HG02970 (cell line): ENCODE data around the gene ATP8A2.

Source experiments
- ATAC-seq: cut with Tn5 transposase; IDR thresholded peaks from one replicate; pipeline ENCODE4 v1.9.1; 2021; ENCODE audit warnings: mild to moderate bottlenecking, moderate library complexity, moderate number of reproducible peaks; ENCODE audit not compliant: unreplicated experiment, low FRiP score

Gene ATP8A2

DNA sequence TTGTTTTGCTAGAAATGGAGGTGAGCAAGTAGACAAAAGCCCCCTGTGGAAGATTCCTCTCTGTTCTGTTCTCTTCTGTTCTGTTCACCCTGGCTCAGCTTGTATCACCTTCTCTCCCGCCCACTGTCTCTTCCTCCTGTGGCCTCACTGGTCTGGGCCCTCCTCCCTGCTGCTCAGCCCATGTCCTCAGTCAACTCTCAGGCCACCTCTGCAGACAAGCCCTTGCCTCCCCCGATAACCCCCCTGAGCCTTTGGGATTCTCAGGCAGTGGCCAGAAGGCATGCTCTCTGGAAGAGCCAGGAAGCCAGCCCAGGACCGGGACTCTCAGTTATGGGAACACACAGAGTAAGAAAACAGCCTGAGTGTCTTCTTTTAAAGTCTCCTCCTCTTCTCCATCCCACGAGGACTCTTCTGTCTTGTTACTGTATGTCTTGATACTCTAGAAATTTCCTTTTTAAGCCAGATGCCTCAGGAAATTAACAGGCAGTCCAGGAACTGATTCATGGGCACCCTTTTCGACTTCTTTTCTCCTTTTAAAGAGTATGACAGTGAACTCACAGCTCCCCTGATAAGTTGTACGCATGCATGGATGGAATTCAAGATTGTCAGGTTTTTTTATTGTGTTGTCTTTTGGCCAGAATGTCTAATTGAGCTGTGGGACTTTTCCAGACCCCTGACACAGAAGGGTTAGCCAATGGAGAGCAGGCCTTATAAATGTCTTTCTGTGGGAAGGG lies 646.3 kb downstream of the ATP8A2 start:
- ATAC-seq, result no peak

- ATAC-seq, result no peak
Measured at GRCh38 chr13:26019251-26019650, 647.5 kb downstream of the ATP8A2 start.

DNA sequence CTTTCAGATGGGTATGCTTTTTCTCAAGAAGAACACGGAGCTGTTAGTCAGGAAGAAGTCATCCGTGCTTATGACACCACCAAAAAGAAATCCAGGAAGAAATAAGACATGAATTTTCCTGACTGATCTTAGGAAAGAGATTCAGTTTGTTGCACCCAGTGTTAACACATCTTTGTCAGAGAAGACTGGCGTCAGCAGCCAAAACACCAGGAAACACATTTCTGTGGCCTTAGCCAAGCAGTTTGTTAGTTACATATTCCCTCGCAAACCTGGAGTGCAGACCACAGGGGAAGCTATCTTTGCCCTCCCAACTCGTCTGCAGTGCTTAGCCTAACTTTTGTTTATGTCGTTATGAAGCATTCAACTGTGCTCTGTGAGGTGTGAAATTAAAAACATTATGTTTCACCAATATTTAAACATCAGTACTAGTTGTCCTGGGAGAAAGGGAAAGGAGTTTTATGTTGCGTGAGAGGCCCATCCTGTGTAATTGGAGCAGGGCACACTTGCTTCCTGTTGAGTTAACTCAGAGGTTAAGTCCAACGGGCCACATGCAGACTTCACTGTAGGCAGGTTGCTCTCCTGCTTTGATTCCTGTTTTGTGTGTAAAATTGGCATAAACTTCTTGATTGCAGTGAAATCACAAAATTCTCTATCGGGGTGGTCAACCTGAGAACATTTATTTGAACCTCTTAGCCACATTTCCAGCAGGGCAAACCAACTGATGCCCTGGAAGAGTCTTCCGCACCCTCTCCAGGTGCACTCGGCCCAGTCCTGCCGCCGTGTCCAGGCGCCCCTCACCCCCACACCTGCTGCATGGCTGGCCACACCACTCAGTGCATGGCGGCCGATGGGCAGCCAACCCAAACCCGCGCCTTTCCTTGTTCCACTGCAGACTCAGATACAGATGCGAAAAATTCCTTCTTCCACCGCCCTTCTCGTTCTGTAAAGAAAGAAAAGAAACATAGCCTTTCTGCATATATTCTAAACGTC lies 648.4 kb downstream of the ATP8A2 start:
- ATAC-seq, result no peak

- no peak for ATAC-seq
Measured at GRCh38 chr13:26020891-26021290, 649.1 kb downstream of the ATP8A2 start.

GRCh38 chr13:26021516-26021915 lies 649.7 kb downstream of the ATP8A2 start:
- no peak for ATAC-seq

- ATAC-seq, result no peak
Measured at GRCh38 chr13:26021956-26022355, 650.2 kb downstream of the ATP8A2 start.

DNA sequence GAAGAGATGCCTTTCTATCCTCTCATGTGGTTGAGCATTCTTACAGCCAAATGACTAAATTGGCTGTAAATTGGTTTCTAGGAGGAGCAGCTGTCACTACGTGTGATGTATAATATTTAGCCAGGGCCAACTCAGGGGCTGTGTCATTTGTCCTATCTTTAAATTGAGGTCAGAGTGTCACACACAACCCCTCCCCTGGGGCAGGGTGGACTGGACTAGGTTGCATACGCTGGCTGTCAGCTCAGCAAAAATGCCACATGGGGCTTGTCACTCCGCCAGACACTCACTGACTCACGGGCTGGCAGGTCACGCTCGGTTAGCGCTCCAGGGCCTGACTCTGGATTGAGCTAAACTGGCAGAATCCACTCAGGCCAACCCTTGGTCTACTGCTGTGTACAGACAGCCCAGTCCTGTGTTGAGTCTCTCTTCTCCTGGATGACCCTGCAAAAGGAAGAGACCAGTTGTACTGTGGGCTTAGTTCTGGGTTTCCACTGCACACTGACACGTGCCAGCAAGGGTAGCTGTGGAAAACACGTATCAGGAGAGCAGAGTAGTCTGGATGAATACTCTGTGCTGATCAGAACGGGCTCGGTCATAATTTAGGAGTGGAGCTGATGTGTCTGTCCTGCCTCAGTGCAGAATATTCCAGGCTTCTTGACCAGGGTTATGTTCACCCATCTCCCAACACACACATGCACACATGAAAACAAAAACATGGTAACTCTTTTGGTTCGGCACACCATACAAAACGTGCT lies 650.9 kb downstream of the ATP8A2 start:
- ATAC-seq, result no peak

- no peak for ATAC-seq
Measured at GRCh38 chr13:26024558-26024957, 652.8 kb downstream of the ATP8A2 start.

GRCh38 chr13:26025196-26025595 lies 653.4 kb downstream of the ATP8A2 start:
- ATAC-seq, result no peak

GRCh38 chr13:26025771-26026170 lies 654.0 kb downstream of the ATP8A2 start:
- no peak for ATAC-seq

DNA sequence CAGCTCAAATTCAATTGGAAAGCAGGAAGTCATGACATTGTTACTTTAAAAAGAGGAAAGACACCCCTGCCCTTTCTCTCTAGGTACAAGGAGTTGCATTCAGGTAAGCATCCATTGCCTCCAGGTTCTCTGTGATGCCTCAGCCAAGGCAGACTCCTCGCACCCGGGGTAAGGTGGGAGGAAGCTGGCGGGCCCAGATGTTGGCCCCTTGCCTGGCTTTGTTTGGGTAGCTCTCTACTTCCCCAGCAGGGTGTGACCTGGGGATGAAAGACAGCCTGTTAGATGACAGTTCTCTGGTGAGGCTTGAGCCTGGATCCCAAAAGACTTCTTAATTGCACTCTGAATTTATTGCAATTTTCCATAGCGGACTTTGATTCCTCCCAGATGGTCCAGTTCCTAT lies 654.4 kb downstream of the ATP8A2 start:
- no peak for ATAC-seq

- ATAC-seq, result no peak
Measured at GRCh38 chr13:26029581-26030136, 657.9 kb downstream of the ATP8A2 start.

- ATAC-seq, result no peak
Measured at GRCh38 chr13:26030331-26030730, 658.6 kb downstream of the ATP8A2 start.

GRCh38 chr13:26034018-26034417 lies 662.2 kb downstream of the ATP8A2 start:
- no peak for ATAC-seq

DNA sequence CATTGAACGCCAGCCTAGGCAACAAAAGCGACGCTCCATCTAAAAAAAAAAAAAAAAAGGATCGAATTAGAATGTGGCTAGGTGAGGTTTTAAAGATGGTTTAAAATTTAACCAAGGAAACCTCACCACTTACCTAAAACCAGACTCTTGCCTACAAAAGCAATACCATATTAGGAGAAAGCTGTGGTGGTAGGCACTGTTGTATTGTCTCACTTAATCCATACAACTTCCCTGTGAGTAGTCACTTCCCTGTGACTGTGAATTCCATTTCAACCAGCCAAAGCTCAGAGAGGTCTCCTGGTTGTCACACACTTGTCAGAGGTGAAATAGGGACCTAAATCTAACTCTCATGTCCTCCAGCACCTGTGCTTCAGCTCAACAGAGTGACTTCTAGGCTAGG lies 664.6 kb downstream of the ATP8A2 start:
- ATAC-seq, result no peak

DNA sequence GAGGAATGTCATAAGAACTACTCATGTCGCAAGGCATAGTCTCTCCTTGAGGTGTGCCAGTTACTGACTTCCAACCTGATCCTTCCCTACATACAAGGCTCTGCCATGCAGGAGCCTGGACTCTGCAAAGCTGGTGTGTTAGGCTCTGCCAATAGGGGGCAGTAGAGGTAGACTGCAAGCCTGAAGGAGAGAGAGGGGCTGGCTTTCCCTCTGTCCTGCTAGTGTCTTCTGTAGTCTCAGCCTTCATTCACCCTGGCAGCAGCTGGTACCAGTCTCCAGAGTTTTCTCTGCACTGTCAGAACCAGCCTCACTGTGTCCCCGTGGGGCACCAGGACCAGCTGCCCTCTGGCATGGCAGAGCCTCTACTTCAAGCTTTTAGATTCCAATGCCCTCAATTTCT lies 665.5 kb downstream of the ATP8A2 start:
- no peak for ATAC-seq

DNA sequence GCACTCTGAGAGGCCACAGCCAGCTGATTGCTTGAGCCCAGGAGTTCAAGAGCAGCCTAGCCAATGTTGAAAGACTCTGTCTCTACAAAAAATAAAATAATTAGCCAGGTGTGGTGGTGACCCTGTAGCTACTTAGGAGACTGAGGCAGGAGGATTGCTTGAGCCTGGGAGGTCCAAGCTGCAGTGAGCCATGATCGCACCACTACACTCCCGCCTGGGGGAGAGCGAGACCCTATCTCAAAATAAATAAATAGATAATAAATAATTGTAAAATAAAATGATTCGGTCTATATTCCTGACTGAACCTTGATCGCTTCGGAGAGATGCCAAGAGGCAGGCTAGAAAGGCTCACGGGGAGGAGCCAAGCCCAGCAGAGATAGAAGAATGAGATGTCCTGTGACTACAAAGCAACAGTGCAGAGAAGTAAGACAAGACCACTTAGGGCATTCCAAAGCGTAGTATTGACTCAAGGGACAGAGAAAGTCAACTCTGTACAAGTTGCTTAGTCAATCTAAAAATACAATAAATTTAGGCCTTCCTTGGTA lies 667.2 kb downstream of the ATP8A2 start:
- no peak for ATAC-seq

- no peak for ATAC-seq
Measured at GRCh38 chr13:26041444-26041843, 669.7 kb downstream of the ATP8A2 start.

GRCh38 chr13:26042785-26043184 lies 671.0 kb downstream of the ATP8A2 start:
- no peak for ATAC-seq

DNA sequence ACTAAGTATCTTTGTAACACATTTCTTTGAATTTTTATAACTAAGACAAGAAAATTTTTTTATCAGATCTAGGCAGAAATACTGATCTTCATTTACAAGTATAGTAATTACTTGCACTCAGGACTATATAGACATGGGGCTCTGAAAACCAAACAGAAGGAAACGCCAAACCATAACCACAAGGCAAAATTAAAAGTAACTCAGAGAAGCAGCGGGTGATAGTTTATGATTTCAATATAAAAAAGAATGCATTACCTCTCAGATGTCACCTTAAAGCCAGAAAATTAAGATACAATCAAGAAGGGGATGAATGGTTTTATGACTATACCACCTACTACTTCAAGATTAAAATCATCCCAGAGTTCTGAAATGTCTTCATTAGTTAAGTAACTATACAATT lies 673.4 kb downstream of the ATP8A2 start:
- ATAC-seq, result no peak
